ENCODE data around the gene TTLL9.

GRCh38 chr20:31966991-31967655, 96.7 kb downstream of the TTLL9 start:
- TF ChIP-seq CTCF (IDR thresholded peaks at IDR 0.05) (no peak), POLR2AphosphoS5 (IDR thresholded peaks at IDR 0.05) (no peak), EP300 (IDR thresholded peaks at IDR 0.05) (no peak)

Data from stomach (tissue), 4 donors.